Measurements from ENCODE around the gene SLC25A36.

DNA sequence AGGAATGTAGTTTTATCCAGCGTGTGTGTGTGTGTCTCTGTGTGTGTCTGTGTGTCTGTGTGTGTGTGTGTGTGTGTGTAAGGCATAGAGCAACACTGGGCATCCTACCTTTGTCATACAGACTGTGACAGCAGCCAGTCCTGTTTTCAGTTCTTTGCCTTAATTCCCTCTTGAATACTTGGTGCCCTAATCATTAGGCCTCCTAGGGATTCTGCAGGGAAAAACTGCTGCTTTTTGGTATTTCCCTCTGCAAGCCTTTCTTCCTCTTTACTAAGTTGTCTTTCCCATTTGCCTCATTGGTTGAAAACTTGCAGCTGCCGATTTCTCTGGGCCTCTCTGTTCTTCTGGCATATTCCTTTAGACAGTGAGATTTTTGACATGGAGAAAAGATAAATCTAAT is 9.2 kb downstream of the SLC25A36 start:
- TF ChIP-seq, protein P1, sequence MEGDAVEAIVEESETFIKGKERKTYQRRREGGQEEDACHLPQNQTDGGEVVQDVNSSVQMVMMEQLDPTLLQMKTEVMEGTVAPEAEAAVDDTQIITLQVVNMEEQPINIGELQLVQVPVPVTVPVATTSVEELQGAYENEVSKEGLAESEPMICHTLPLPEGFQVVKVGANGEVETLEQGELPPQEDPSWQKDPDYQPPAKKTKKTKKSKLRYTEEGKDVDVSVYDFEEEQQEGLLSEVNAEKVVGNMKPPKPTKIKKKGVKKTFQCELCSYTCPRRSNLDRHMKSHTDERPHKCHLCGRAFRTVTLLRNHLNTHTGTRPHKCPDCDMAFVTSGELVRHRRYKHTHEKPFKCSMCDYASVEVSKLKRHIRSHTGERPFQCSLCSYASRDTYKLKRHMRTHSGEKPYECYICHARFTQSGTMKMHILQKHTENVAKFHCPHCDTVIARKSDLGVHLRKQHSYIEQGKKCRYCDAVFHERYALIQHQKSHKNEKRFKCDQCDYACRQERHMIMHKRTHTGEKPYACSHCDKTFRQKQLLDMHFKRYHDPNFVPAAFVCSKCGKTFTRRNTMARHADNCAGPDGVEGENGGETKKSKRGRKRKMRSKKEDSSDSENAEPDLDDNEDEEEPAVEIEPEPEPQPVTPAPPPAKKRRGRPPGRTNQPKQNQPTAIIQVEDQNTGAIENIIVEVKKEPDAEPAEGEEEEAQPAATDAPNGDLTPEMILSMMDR (IDR thresholded peaks at IDR 0.05), result no peak
- no peak for TF ChIP-seq POLR2A (IDR thresholded peaks at IDR 0.05)

All from vagina (tissue), 2 donors.